H9 (cell line): ENCODE results near the gene CYTH4. TPM values are rescaled to one million over a fixed set of nuclear protein-coding genes. Genes with fewer than 3 reads are reported as not detected.

Source experiments
- DNase-seq: peaks from one replicate; pipeline ENCODE4 v3.0.0-alpha.2; 2017
- H2AFZ ChIP-seq: one replicate; pipeline ENCODE4 v1.6.1; 2013; ENCODE audit warnings: mild to moderate bottlenecking, low read length, control low read depth, moderate library complexity
- H2AK5ac ChIP-seq: 2 replicates; pipeline ENCODE4 v1.6.1; 2013; ENCODE audit warnings: low read length, control low read depth, mixed read lengths; ENCODE audit not compliant: insufficient read length
- H2BK120ac ChIP-seq: one replicate; pipeline ENCODE4 v1.6.1; 2013; ENCODE audit warnings: low read depth, mild to moderate bottlenecking, low read length, control low read depth, inconsistent platforms; ENCODE audit not compliant: poor library complexity, severe bottlenecking
- H2BK12ac ChIP-seq: 2 replicates; pipeline ENCODE4 v1.6.1; 2013; ENCODE audit warnings: low read length, control low read depth, mixed read lengths, low read depth; ENCODE audit not compliant: insufficient read length
- H2BK15ac ChIP-seq: 2 replicates; pipeline ENCODE4 v1.6.1; 2013; ENCODE audit warnings: low read depth, low read length, control low read depth
- H2BK20ac ChIP-seq: one replicate; pipeline ENCODE4 v1.6.1; 2013; ENCODE audit warnings: low read depth, mild to moderate bottlenecking, low read length, control low read depth, inconsistent platforms; ENCODE audit not compliant: poor library complexity, severe bottlenecking
- H2BK5ac ChIP-seq: 2 replicates; pipeline ENCODE4 v1.6.1; 2013; ENCODE audit warnings: low read length, control low read depth, mixed read lengths; ENCODE audit not compliant: insufficient read length
- H3K14ac ChIP-seq: 2 replicates; pipeline ENCODE4 v1.6.1; 2013; ENCODE audit warnings: low read length, control low read depth; ENCODE audit not compliant: insufficient read depth
- H3K18ac ChIP-seq: 2 replicates; pipeline ENCODE4 v1.6.1; 2013; ENCODE audit warnings: low read depth, mild to moderate bottlenecking, mixed read lengths, low read length, control low read depth; ENCODE audit not compliant: insufficient read length
- H3K23ac ChIP-seq: 2 replicates; pipeline ENCODE4 v1.6.1; 2013; ENCODE audit warnings: low read length, control low read depth, mixed read lengths, low read depth; ENCODE audit not compliant: insufficient read length
- H3K23me2 ChIP-seq: 2 replicates; pipeline ENCODE4 v1.6.1; 2013; ENCODE audit warnings: low read depth, mild to moderate bottlenecking, mixed read lengths, low read length, control low read depth; ENCODE audit not compliant: insufficient read length, poor library complexity, severe bottlenecking
- H3K27ac ChIP-seq: 2 replicates; pipeline ENCODE4 v1.5.1; 2013; ENCODE audit warnings: low read length, control low read depth, mixed read lengths, low read depth; ENCODE audit not compliant: insufficient read length
- H3K27me3 ChIP-seq: 2 replicates; pipeline ENCODE4 v1.6.1; 2013; ENCODE audit warnings: low read length, control low read depth, inconsistent platforms; ENCODE audit not compliant: insufficient read depth
- H3K4ac ChIP-seq: 2 replicates; pipeline ENCODE4 v1.6.1; 2013; ENCODE audit warnings: low read depth, mild to moderate bottlenecking, control low read depth, inconsistent platforms, low read length, moderate library complexity
- H3K4me1 ChIP-seq: 2 replicates; pipeline ENCODE4 v1.6.1; 2013; ENCODE audit warnings: low read length, control low read depth, inconsistent platforms; ENCODE audit not compliant: insufficient read depth
- H3K4me2 ChIP-seq: 2 replicates; pipeline ENCODE4 v1.6.1; 2013; ENCODE audit warnings: low read length, control low read depth, mixed read lengths; ENCODE audit not compliant: insufficient read length, insufficient read depth
- H3K56ac ChIP-seq: 2 replicates; pipeline ENCODE4 v1.6.1; 2013; ENCODE audit warnings: low read depth, mild to moderate bottlenecking, mixed read lengths, low read length, control low read depth; ENCODE audit not compliant: insufficient read length
- H3K79me1 ChIP-seq: 2 replicates; pipeline ENCODE4 v1.6.1; 2013; ENCODE audit warnings: low read depth, mild to moderate bottlenecking, moderate library complexity, low read length, control low read depth, inconsistent platforms; ENCODE audit not compliant: insufficient read depth, poor library complexity, severe bottlenecking
- H3K79me2 ChIP-seq: 2 replicates; pipeline ENCODE4 v1.6.1; 2013; ENCODE audit warnings: low read length, control low read depth, inconsistent platforms; ENCODE audit not compliant: insufficient read depth
- H3K9ac ChIP-seq: 2 replicates; pipeline ENCODE4 v1.6.1; 2013; ENCODE audit warnings: low read length, control low read depth, mixed read lengths; ENCODE audit not compliant: insufficient read length; ENCODE audit errors: extremely low read depth
- H3K9me3 ChIP-seq: one replicate; pipeline ENCODE4 v1.6.1; 2013; ENCODE audit warnings: low read depth, low read length, inconsistent platforms; ENCODE audit not compliant: control insufficient read depth
- H3T11ph ChIP-seq: one replicate; pipeline ENCODE4 v1.6.1; 2013; ENCODE audit warnings: mild to moderate bottlenecking, low read length, control low read depth, inconsistent platforms
- H4K20me1 ChIP-seq: one replicate; pipeline ENCODE4 v1.6.1; 2013; ENCODE audit not compliant: control insufficient read depth, insufficient read length, insufficient read depth
- H4K5ac ChIP-seq: 2 replicates; pipeline ENCODE4 v1.6.1; 2013; ENCODE audit warnings: low read depth, mild to moderate bottlenecking, mixed read lengths, low read length, control low read depth; ENCODE audit not compliant: insufficient read length
- H4K8ac ChIP-seq: replicated peaks from 2 replicates; pipeline ENCODE4 v1.6.1; 2013; ENCODE audit warnings: low read length, control low read depth, mixed read lengths, low read depth; ENCODE audit not compliant: insufficient read length
- H4K91ac ChIP-seq: 2 replicates; pipeline ENCODE4 v1.6.1; 2013; ENCODE audit warnings: low read depth, mild to moderate bottlenecking, moderate library complexity, mixed read lengths, low read length, control low read depth; ENCODE audit not compliant: insufficient read length
- H3K27ac Mint-ChIP-seq, 3 experiments: 2 replicates in 2 of 3; 3 replicates in 1 of 3; pipeline ENCODE4 v1.8.0; 2020 to 2021; ENCODE audit warnings: mixed read lengths in 3 of 3, mild to moderate bottlenecking in 1 of 3, moderate library complexity in 1 of 3
- H3K27me3 Mint-ChIP-seq: 2 replicates; pipeline ENCODE4 v1.8.0; 2021; ENCODE audit warnings: low read depth, mild to moderate bottlenecking, moderate library complexity, mixed read lengths
- H3K36me3 Mint-ChIP-seq, 3 experiments: 2 replicates in 2 of 3; 3 replicates in 1 of 3; pipeline ENCODE4 v1.8.0; 2020 to 2021; ENCODE audit warnings: low read depth in 3 of 3, mixed read lengths in 3 of 3; ENCODE audit not compliant: insufficient read depth in 1 of 3
- H3K4me1 Mint-ChIP-seq, 2 experiments: 2 replicates each; pipeline ENCODE4 v1.8.0; 2020; ENCODE audit warnings: mixed read lengths in 2 of 2
- H3K4me3 Mint-ChIP-seq, 2 experiments: 2 replicates in 1 of 2; 3 replicates in 1 of 2; pipeline ENCODE4 v1.8.0; 2020 to 2021; ENCODE audit warnings: mild to moderate bottlenecking in 2 of 2, mixed read lengths in 2 of 2, moderate library complexity in 1 of 2
- H3K9me3 Mint-ChIP-seq, 2 experiments: 2 replicates in 1 of 2; 3 replicates in 1 of 2; pipeline ENCODE4 v1.8.0; 2020; ENCODE audit warnings: mild to moderate bottlenecking in 2 of 2, mixed read lengths in 2 of 2, moderate library complexity in 1 of 2
- WGBS: extraction: QIAGEN DNeasy Blood & Tissue Kit; methylation state at CpG from one replicate; pipeline ENCODE4 v1.1.7; 2013; ENCODE audit warnings: missing lambda C conversion rate, low lambda C conversion rate, mixed read lengths; ENCODE audit not compliant: insufficient read length; ENCODE audit errors: extremely low coverage; 5-methylcytosine and 5-hydroxymethylcytosine counted together
- total RNA-seq: library from RNA; stranded (reverse); gene quantifications from 2 replicates; pipeline ENCODE4 v1.2.1, GENCODE V29; 2021
- TF ChIP-seq, protein P1 (sequence below): fragments of 200-600 bp; sonication (generic); conservative IDR thresholded peaks from 3 replicates; pipeline ENCODE4 v1.8.0; 2021; ENCODE audit warnings: antibody characterized with exemption, mild to moderate bottlenecking

Gene CYTH4
- total RNA-seq, 1 experiment from 2014 or later: not detected

DNA sequence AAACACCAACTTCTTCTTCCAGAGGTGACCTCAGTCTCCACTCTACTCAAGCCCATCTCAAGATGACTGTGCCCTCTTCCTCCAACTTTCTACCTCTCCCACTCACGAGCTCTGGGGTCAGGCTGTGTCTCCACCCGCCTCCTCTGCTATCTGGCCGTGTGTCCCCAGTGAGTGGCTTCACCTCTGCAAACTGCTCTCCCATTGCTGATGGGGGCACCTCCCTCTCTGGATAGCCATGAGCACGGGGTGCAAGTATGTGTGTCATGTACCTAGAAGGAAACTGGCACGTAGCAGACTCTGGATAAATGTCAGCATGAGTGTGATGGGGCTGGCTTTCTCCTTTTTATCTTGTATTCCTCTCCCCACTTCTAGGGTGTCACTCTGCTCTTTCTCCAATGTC is 20.0 kb upstream of the CYTH4 start:
- Histone ChIP-seq H3K4ac (no peak overlapping the region), H4K20me1 (peaks cover 3% of the 10 kb centered on the region), H2BK120ac (no peak overlapping the region), H3T11ph (no peak overlapping the region), H4K5ac (no peak overlapping the region), H3K56ac (no peak overlapping the region), H3K9me3 (no peaks in the 10 kb centered on the region), H3K18ac (no peak overlapping the region), H4K91ac (no peak overlapping the region), H3K27me3 (no peaks in the 10 kb centered on the region), H2BK12ac (no peak overlapping the region), H2BK5ac (no peak overlapping the region), H3K79me2 (no peaks in the 10 kb centered on the region), H2AK5ac (no peak overlapping the region), H3K9ac (no peak overlapping the region), H3K27ac (no peak overlapping the region), H3K23ac (no peak overlapping the region), H3K14ac (no peak overlapping the region), H2BK20ac (no peak overlapping the region), H3K4me1 (0 out of 2 replicates have a peak, but pooled peaks cover 5% of the 10 kb centered on the region), H2BK15ac (no peak overlapping the region), H3K4me2 (no peak overlapping the region), H4K8ac (no peak overlapping the region), H3K23me2 (no peaks in the 10 kb centered on the region), H3K79me1 (no peaks in the 10 kb centered on the region), H2AFZ (no peak overlapping the region)
- Mint-ChIP-seq H3K9me3 (peaks cover 18 to 22% of the 10 kb centered on the region in 2 experiments), H3K4me1 (peaks cover 24 to 34% of the 10 kb centered on the region in 2 experiments), H3K27ac (no peak overlapping the region), H3K4me3 (no peak overlapping the region), H3K27me3 (peaks cover 66% of the 10 kb centered on the region), H3K36me3 (peaks cover 2 to 12% (median 2%) of the 10 kb centered on the region in 3 experiments; a peak in 5 of 7 replicates)
- TF ChIP-seq, protein P1, sequence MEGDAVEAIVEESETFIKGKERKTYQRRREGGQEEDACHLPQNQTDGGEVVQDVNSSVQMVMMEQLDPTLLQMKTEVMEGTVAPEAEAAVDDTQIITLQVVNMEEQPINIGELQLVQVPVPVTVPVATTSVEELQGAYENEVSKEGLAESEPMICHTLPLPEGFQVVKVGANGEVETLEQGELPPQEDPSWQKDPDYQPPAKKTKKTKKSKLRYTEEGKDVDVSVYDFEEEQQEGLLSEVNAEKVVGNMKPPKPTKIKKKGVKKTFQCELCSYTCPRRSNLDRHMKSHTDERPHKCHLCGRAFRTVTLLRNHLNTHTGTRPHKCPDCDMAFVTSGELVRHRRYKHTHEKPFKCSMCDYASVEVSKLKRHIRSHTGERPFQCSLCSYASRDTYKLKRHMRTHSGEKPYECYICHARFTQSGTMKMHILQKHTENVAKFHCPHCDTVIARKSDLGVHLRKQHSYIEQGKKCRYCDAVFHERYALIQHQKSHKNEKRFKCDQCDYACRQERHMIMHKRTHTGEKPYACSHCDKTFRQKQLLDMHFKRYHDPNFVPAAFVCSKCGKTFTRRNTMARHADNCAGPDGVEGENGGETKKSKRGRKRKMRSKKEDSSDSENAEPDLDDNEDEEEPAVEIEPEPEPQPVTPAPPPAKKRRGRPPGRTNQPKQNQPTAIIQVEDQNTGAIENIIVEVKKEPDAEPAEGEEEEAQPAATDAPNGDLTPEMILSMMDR: no peak
- peak; percentile 15 for DNase-seq
- WGBS: no CpG with 5 or more reads among the region's 5 CpGs
